Spleen (tissue), 7 donors: ENCODE results near the gene MGMT.

Experiments
- POLR2A ChIP-seq, 3 donors: fragments of 450-650 bp; IDR thresholded peaks; one replicate each; pipeline ENCODE4 v1.5.1; 2017; ENCODE audit warnings: antibody characterized with exemption in 3 of 3, mild to moderate bottlenecking in 1 of 3
- TF ChIP-seq, protein P1 (sequence below), 11 experiments: fragments of 200-600 bp in 7 of 11; fragments of 450-650 bp in 4 of 11; sonication (generic) in 4 of 11; IDR thresholded peaks in 8 of 11; conservative IDR thresholded peaks in 3 of 11; 1 replicate in 7 of 11; 2 replicates in 4 of 11; pipeline versions ENCODE4 v1.4.0 to v1.8.0; 2016 to 2021; ENCODE audit warnings: antibody characterized with exemption in 11 of 11, inconsistent platforms in 4 of 11, mild to moderate bottlenecking in 1 of 11
- donor health status: DM: no; HTN: no; CAD: no; lungs with moderate emphysema.
- donor health status: DM: no; HTN: no; CAD: no.
- donor health status: DM: no; HTN: no; CAD: no.

- no peak for TF ChIP-seq POLR2A (IDR thresholded peaks at IDR 0.05)
- TF ChIP-seq, protein P1, sequence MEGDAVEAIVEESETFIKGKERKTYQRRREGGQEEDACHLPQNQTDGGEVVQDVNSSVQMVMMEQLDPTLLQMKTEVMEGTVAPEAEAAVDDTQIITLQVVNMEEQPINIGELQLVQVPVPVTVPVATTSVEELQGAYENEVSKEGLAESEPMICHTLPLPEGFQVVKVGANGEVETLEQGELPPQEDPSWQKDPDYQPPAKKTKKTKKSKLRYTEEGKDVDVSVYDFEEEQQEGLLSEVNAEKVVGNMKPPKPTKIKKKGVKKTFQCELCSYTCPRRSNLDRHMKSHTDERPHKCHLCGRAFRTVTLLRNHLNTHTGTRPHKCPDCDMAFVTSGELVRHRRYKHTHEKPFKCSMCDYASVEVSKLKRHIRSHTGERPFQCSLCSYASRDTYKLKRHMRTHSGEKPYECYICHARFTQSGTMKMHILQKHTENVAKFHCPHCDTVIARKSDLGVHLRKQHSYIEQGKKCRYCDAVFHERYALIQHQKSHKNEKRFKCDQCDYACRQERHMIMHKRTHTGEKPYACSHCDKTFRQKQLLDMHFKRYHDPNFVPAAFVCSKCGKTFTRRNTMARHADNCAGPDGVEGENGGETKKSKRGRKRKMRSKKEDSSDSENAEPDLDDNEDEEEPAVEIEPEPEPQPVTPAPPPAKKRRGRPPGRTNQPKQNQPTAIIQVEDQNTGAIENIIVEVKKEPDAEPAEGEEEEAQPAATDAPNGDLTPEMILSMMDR (IDR thresholded peaks at IDR 0.05 in 8 of 11, conservative IDR thresholded peaks at IDR 0.05 in 3 of 11), result no peak
Observed at GRCh38 chr10:129702605-129703004, 235.6 kb downstream of the MGMT start.
